Lower leg skin (tissue), 3 donors: ENCODE measurements around the gene GPR17.

Experiments
- POLR2A ChIP-seq, 2 donors: fragments of 450-650 bp; IDR thresholded peaks; one replicate each; pipeline ENCODE4 v1.6.1; 2016 to 2017; ENCODE audit warnings: antibody characterized with exemption in 2 of 2, mild to moderate bottlenecking in 1 of 2, moderate library complexity in 1 of 2
- TF ChIP-seq, protein P1 (sequence below), 3 donors: fragments of 450-650 bp; IDR thresholded peaks; one replicate each; pipeline ENCODE4 v1.5.1; 2016; ENCODE audit warnings: antibody characterized with exemption in 3 of 3, mild to moderate bottlenecking in 3 of 3, moderate library complexity in 2 of 3

DNA sequence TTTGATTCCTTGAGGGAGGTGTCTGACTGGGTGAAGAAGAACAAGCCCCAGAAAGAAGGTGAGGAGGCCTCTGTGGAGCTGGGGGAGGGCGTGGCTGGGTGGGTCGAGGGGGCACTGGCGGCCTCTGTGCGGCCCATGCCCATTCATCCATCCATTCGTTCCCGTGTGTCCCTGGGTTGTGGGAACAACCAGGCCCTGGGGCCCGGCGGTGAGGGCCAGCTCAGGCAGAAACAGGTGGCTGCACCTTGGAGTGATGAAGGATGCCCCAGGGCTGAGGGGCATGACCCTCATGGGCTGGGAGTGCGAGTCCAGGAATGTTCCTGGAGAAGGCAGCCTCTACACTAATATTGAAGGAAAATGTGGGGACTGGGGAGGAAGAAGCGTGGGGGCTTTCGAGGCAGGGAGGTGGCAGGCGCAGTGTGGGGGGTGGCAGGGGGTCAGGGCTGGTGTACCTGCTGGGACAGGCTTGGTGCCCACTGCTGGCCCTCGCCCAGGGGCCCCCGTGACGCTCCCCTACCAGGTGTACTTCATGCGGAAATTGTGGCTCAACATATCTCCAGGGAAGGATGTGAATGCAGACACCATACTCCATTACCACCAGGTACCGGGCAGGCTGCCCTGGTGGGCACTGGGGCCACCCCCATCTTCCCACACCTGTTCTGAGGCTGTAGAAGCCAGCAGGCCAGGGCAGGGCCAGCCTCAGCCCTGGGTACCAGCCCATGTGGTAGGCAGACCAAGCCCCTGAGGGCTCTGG lies 11.2 kb upstream of the GPR17 start:
- TF ChIP-seq, protein P1, sequence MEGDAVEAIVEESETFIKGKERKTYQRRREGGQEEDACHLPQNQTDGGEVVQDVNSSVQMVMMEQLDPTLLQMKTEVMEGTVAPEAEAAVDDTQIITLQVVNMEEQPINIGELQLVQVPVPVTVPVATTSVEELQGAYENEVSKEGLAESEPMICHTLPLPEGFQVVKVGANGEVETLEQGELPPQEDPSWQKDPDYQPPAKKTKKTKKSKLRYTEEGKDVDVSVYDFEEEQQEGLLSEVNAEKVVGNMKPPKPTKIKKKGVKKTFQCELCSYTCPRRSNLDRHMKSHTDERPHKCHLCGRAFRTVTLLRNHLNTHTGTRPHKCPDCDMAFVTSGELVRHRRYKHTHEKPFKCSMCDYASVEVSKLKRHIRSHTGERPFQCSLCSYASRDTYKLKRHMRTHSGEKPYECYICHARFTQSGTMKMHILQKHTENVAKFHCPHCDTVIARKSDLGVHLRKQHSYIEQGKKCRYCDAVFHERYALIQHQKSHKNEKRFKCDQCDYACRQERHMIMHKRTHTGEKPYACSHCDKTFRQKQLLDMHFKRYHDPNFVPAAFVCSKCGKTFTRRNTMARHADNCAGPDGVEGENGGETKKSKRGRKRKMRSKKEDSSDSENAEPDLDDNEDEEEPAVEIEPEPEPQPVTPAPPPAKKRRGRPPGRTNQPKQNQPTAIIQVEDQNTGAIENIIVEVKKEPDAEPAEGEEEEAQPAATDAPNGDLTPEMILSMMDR (IDR thresholded peaks at IDR 0.05), result no peak
- no peak for TF ChIP-seq POLR2A (IDR thresholded peaks at IDR 0.05)
